Daoy (cell line): ENCODE results near the gene DNMBP. TPM values are rescaled to one million over a fixed set of nuclear protein-coding genes. Genes with fewer than 3 reads are reported as not detected.

Experiments
- DNase-seq: peaks from one replicate; pipeline ENCODE4 v3.0.0-alpha.2; 2015; ENCODE audit warnings: low read depth
- total RNA-seq: library from RNA; depleted of rRNA; stranded (reverse); fragments of >200 nt; shearing (Covaris generic); gene quantifications from 2 replicates; pipeline ENCODE4 v1.2.3, GENCODE V29; 2014; rRNA removed

The DNMBP gene
- total RNA-seq, 1 experiment from 2014 or later = 13.7 TPM

DNA sequence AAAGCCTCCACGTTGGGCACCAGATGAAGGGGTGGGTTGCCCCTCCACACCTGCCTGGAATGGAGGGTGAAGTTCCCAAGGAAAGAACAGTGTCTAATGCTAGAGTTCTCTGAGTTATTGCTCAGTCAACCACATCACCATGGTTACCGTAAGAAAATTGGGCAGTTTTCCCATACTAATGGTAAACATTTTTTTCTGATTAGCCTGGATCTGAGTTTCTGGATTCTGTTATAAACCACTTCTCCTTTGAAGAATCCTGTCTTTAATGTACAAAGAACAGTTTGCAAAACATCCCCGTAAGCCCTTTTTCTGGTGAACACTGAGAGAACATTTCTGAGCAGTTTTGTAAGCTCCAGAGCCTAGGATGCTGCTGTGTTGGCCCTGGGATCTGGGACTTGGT, 181.8 kb downstream of the DNMBP start:
- no peak for DNase-seq

Other genes with a start within 250 kb of the DNMBP start
- 0.80 and 1.9 TPM in 2 replicates for gene ABCC2, start 227.3 kb downstream of the DNMBP start, total RNA-seq
- gene CPN1, start 71.9 kb upstream of the DNMBP start, total RNA-seq = not detected in 2 replicates
- 24.5 and 28.5 TPM in 2 replicates for gene ERLIN1, start 176.1 kb upstream of the DNMBP start, total RNA-seq
- gene CHUK, start 219.6 kb upstream of the DNMBP start, total RNA-seq = 36.6 and 39.0 TPM in 2 replicates